Sigmoid colon (tissue), 4 donors: Measurements from ENCODE around the gene SLC39A11.

Experiments used
- POLR2A ChIP-seq, 2 donors: fragments of 450-650 bp; IDR thresholded peaks; one replicate each; pipeline ENCODE4 v1.6.1; 2016; ENCODE audit warnings: antibody characterized with exemption in 2 of 2, mild to moderate bottlenecking in 2 of 2, moderate library complexity in 2 of 2
- POLR2AphosphoS5 ChIP-seq, 4 donors: sonication (generic); formaldehyde crosslinking; IDR thresholded peaks; one replicate each; pipeline ENCODE4 v1.6.1; 2017; ENCODE audit warnings: antibody characterized with exemption in 4 of 4
- TF ChIP-seq, protein P1 (sequence below), 4 experiments: fragments of 450-650 bp in 3 of 4; fragments of 200-600 bp in 1 of 4; IDR thresholded peaks; one replicate each; pipeline ENCODE4 v1.5.1; 2016 to 2019; ENCODE audit warnings: antibody characterized with exemption in 4 of 4, mild to moderate bottlenecking in 3 of 4, moderate library complexity in 2 of 4

GRCh38 chr17:73132085-73132492 lies 39.6 kb upstream of the SLC39A11 start:
- no peak for TF ChIP-seq POLR2AphosphoS5 (IDR thresholded peaks at IDR 0.05)
- TF ChIP-seq, protein P1, sequence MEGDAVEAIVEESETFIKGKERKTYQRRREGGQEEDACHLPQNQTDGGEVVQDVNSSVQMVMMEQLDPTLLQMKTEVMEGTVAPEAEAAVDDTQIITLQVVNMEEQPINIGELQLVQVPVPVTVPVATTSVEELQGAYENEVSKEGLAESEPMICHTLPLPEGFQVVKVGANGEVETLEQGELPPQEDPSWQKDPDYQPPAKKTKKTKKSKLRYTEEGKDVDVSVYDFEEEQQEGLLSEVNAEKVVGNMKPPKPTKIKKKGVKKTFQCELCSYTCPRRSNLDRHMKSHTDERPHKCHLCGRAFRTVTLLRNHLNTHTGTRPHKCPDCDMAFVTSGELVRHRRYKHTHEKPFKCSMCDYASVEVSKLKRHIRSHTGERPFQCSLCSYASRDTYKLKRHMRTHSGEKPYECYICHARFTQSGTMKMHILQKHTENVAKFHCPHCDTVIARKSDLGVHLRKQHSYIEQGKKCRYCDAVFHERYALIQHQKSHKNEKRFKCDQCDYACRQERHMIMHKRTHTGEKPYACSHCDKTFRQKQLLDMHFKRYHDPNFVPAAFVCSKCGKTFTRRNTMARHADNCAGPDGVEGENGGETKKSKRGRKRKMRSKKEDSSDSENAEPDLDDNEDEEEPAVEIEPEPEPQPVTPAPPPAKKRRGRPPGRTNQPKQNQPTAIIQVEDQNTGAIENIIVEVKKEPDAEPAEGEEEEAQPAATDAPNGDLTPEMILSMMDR (IDR thresholded peaks at IDR 0.05) = no peak
- no peak for TF ChIP-seq POLR2A (IDR thresholded peaks at IDR 0.05)
